Gastroesophageal sphincter (tissue), 4 donors: ENCODE results near the gene CLEC14A. TPM values are rescaled to one million over a fixed set of nuclear protein-coding genes. Genes with fewer than 3 reads are reported as not detected.

ENCODE experiments used
- ATAC-seq: fragments of 150-250 bp; one replicate; pipeline ENCODE4 v1.9.1; 2016; ENCODE audit warnings: mild to moderate bottlenecking, moderate library complexity
- H3K27ac ChIP-seq, 4 donors: fragments of 200-600 bp; sonication (generic) in 3 of 4; 1 replicate in 3 of 4; 2 replicates in 1 of 4; pipeline ENCODE4 v1.5.1; 2016 to 2019
- H3K27me3 ChIP-seq: fragments of 200-600 bp; sonication (generic); one replicate; pipeline ENCODE4 v1.5.1; 2019
- H3K36me3 ChIP-seq, 2 donors: fragments of 200-600 bp; sonication (generic); one replicate each; pipeline ENCODE4 v1.5.1; 2019; ENCODE audit warnings: control low read depth in 1 of 2
- H3K4me1 ChIP-seq, 3 donors: fragments of 200-600 bp; sonication (generic); 1 replicate in 2 of 3; 2 replicates in 1 of 3; pipeline ENCODE4 v1.5.1; 2016 to 2019; ENCODE audit warnings: control low read depth in 2 of 3
- H3K4me3 ChIP-seq, 2 donors: fragments of 200-600 bp; sonication (generic); one replicate each; pipeline ENCODE4 v1.5.1; 2019; ENCODE audit warnings: mild to moderate bottlenecking in 1 of 2, moderate library complexity in 1 of 2
- H3K9me3 ChIP-seq, 3 donors: fragments of 200-600 bp; sonication (generic); one replicate each; pipeline ENCODE4 v1.5.1; 2017 to 2019; ENCODE audit warnings: control low read depth in 2 of 3
- CTCF ChIP-seq, 4 experiments: fragments of 200-600 bp in 2 of 4; fragments of 450-650 bp in 2 of 4; sonication (generic) in 1 of 4; IDR thresholded peaks; one replicate each; pipeline ENCODE4 v1.5.1; 2017 to 2019; ENCODE audit warnings: antibody characterized with exemption in 4 of 4, mild to moderate bottlenecking in 2 of 4, moderate library complexity in 2 of 4
- EP300 ChIP-seq: sonication (generic); formaldehyde crosslinking; IDR thresholded peaks from one replicate; pipeline ENCODE4 v1.6.1; 2017; ENCODE audit warnings: antibody characterized with exemption, mild to moderate bottlenecking
- POLR2A ChIP-seq, 2 donors: fragments of 450-650 bp; IDR thresholded peaks; one replicate each; pipeline ENCODE4 v1.6.1; 2017; ENCODE audit warnings: antibody characterized with exemption in 2 of 2, mild to moderate bottlenecking in 2 of 2, moderate library complexity in 1 of 2
- POLR2AphosphoS5 ChIP-seq: sonication (generic); formaldehyde crosslinking; IDR thresholded peaks from one replicate; pipeline ENCODE4 v1.6.1; 2017; ENCODE audit warnings: antibody characterized with exemption
- WGBS, 2 donors: methylation state at CpG; one replicate each; pipeline ENCODE4 v1.1.5; 2018; ENCODE audit warnings: low coverage in 1 of 2; 5-methylcytosine and 5-hydroxymethylcytosine counted together
- total RNA-seq, 4 donors: library from RNA; depleted of rRNA; stranded (reverse); fragments of >200 nt; gene quantifications; one replicate each; pipeline ENCODE4 v1.1.0, GENCODE V29; 2016

Gene CLEC14A
- total RNA-seq, 4 donors from 2014 or later = 13.7 to 39.4 (median 31.5) TPM

DNA sequence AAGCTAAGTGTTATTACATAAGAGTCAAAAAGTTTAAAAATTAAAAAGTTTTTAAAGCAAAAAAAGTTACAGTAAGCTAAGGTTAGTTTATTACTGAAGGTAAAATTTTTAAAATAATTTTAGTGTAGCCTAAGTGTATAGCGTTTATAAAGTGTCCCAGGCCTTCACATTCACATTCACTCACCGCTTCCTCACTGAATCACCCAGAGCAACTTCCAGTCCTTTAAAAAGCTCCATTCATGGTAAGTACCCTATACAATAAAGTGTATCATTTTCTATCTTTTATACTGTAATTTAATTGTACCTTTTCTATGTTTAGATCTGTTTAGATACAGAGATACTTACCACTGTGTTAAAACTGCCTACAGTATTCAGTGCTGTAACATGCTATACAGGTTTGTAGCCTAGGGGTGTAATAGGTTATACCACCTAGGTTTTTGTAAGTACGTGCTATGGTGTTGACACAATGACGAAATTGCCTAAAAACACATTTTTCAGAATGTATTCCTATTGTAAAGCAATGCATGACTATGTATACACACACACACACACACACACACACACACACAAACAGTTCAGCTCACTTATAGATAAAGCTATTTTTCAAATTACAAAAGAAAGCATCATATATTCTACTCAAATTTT, 3.7 kb downstream of the CLEC14A start:
- ATAC-seq = no peak
- H3K27me3 ChIP-seq = peaks cover 33% of the 10 kb centered on the region
- H3K36me3 ChIP-seq = no peaks in the 10 kb centered on the region
- no peak for TF ChIP-seq CTCF (IDR thresholded peaks at IDR 0.05)
- no peak for TF ChIP-seq POLR2A (IDR thresholded peaks at IDR 0.05)
- no peak for TF ChIP-seq POLR2AphosphoS5
- TF ChIP-seq EP300 = no peak
- WGBS, 2 donors = 42 to 66% methylated on average over 3 to 4 of the region's 4 CpGs
- H3K4me1 ChIP-seq = peaks cover 0 to 16% (median 0%) of the 10 kb centered on the region in 3 donors
- no peaks in the 10 kb centered on the region for H3K9me3 ChIP-seq
- peak overlapping the region in 1 of 2 donors; percentile 55 for H3K4me3 ChIP-seq
- no peak overlapping the region for H3K27ac ChIP-seq

GRCh38 chr14:38250331-38250730, 5.6 kb downstream of the CLEC14A start:
- H3K36me3 ChIP-seq = no peaks in the 10 kb centered on the region
- H3K9me3 ChIP-seq = no peaks in the 10 kb centered on the region
- no peak for ATAC-seq
- TF ChIP-seq CTCF (IDR thresholded peaks at IDR 0.05) = no peak
- no peak for TF ChIP-seq POLR2AphosphoS5
- no peak for TF ChIP-seq POLR2A (IDR thresholded peaks at IDR 0.05)
- no peak for TF ChIP-seq EP300
- H3K27ac ChIP-seq = no peak overlapping the region
- peaks cover 0 to 6% (median 0%) of the 10 kb centered on the region in 3 donors for H3K4me1 ChIP-seq
- peaks cover 20% of the 10 kb centered on the region for H3K27me3 ChIP-seq
- peak overlapping the region in 1 of 2 donors; percentile 26 for H3K4me3 ChIP-seq

- Histone ChIP-seq H3K4me1 (no peaks in the 10 kb centered on the region), H3K27me3 (peaks cover 5% of the 10 kb centered on the region), H3K36me3 (no peaks in the 10 kb centered on the region), H3K9me3 (no peaks in the 10 kb centered on the region), H3K4me3 (no peak overlapping the region), H3K27ac (no peak overlapping the region)
- WGBS, 2 donors = 92 to 98% methylated on average over 3 of the region's 3 CpGs
- TF ChIP-seq CTCF (IDR thresholded peaks at IDR 0.05) (no peak), POLR2AphosphoS5 (no peak), POLR2A (IDR thresholded peaks at IDR 0.05) (no peak), EP300 (no peak)
- no peak for ATAC-seq
Observed at GRCh38 chr14:38248321-38249028, 7.4 kb downstream of the CLEC14A start.

GRCh38 chr14:38243696-38244240, 12.1 kb downstream of the CLEC14A start:
- H3K36me3 ChIP-seq = no peaks in the 10 kb centered on the region
- H3K4me1 ChIP-seq = no peaks in the 10 kb centered on the region
- TF ChIP-seq EP300 = no peak
- TF ChIP-seq POLR2A (IDR thresholded peaks at IDR 0.05) = no peak
- TF ChIP-seq CTCF (IDR thresholded peaks at IDR 0.05) = no peak
- no peak for TF ChIP-seq POLR2AphosphoS5
- 60 to 71% methylated on average over 1 of the region's 1 CpG for WGBS, 2 donors
- H3K27me3 ChIP-seq = no peaks in the 10 kb centered on the region
- H3K9me3 ChIP-seq = no peaks in the 10 kb centered on the region
- no peak overlapping the region for H3K27ac ChIP-seq
- no peak for ATAC-seq
- H3K4me3 ChIP-seq = no peak overlapping the region

DNA sequence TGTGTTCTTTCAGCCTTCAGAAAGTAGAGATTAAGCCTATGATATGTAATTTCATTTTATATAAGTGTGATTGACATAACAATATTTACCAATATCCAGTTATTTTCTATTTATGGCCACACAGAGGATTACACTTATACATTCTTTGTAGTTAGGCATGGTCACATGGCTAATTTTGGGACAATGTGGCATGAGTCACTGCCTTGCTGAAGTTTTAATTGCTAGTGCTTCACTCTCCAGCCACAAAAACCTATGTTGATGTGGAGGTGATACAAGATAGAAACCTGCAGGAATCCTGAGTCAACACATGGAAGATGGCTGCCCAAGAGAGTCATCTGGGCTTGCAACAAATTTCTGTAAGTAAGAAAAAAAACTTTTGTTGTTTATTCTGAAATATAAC, 17.0 kb downstream of the CLEC14A start:
- Histone ChIP-seq H3K4me3 (no peak overlapping the region), H3K27me3 (no peaks in the 10 kb centered on the region), H3K27ac (no peak overlapping the region), H3K9me3 (no peaks in the 10 kb centered on the region), H3K4me1 (no peaks in the 10 kb centered on the region), H3K36me3 (no peaks in the 10 kb centered on the region)
- TF ChIP-seq POLR2A (IDR thresholded peaks at IDR 0.05) (no peak), POLR2AphosphoS5 (no peak), CTCF (IDR thresholded peaks at IDR 0.05) (no peak), EP300 (no peak)
- no peak for ATAC-seq
